ENCODE results near the gene CD14.
"Not testable (repeated sequence)": the region's sequence is repeated elsewhere in the genome, so short reads cannot be mapped to it uniquely, and the experiment has no call there.

CD14 gene

DNA sequence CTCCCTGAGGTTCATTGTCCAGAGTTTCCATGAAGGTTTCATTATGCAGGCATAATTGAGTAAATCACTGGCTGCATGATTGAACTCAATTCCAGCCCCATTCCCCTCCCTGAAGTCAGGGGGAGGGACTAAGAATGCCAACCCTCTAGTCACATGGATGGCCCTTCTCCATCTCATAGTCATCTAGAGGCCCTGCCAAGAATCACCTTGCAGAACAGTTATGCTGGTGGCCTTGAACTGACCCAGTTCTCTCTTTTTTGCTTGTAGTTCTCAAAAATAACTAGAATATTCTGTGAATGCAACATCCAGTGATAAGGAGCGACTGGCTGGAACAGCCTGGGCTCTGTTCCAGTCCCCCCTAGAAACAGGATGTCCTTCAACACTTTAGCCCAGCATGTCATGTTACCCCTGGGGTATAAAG, 36.6 kb downstream of the CD14 start:
- DNase-seq (ENCODE audit: low spot score), result no peak

DNA sequence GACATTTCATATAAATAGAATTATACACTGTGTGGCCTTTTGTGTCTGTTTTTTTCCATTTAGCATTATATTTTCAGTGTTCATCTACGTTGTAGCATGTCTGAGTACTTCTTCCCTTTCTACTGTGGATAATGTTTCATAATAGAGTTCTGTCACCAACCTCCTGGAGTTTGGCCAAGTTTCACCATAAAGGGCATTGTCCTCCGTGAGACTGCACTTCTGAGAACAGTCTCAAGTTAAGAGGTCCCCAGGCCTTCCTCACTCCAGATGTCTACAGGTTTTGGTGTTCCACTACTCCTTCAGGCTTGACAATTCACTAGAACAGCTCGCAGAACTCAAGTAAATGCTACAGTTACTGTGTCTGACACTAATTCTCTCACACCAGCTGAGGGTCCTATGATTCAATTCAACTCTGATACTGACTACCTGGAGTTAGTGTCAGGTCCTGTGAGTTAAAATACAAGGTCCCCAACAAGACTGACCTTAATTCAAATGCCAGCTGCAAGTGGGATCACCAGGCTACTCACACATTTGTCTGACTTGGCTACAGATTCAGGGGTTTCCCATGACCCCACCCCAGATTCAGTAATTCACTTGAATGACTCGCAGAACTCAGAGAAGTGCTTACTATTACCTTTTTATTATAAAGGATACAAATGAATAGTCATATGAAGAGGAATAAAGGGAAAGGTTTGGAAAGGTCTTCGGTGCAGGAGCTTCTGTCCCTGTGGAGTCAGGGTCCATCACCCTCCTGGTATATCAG, 37.3 kb downstream of the CD14 start:
- no peak for DNase-seq (ENCODE audit: low spot score)

DNA sequence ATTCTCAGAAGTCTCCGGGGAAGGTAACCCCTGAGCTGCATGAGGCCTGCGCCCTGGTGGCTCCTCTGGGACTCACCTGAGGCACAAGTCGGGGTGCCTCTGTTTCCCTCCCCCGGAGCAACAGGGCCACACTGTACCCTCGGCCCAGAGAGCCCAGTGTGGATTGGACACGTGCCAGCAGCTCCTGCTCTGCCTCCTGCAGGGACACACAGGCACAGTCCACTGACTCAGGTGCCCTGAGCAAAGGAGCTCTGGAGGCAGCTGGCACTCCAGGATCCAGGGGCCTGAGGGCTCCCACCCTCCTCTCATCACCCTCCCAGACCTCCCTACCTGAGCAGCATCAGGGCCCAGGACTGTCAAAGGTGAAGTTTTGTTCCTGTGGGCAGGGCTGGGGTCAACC, 38.8 kb downstream of the CD14 start:
- DNase-seq (ENCODE audit: low spot score), result no peak

DNA sequence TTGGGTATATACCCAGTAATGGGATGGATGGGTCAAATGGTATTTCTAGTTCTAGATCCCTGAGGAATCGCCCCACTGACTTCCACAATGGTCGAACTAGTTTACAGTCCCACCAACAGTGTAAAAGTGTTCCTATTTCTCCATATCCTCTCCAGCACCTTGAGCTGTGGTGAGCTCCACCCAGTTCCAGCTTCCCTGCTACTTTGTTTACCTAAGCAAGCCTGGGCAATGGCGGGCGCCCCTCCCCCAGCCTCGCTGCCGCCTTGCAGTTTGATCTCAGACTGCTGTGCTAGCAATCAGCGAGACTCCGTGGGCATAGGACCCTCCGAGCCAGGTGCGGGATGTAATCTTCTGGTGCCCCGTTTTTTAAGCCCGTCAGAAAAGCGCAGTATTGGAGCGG, 39.9 kb downstream of the CD14 start:
- DNase-seq (ENCODE audit: low spot score), result not testable (repeated sequence)

DNA sequence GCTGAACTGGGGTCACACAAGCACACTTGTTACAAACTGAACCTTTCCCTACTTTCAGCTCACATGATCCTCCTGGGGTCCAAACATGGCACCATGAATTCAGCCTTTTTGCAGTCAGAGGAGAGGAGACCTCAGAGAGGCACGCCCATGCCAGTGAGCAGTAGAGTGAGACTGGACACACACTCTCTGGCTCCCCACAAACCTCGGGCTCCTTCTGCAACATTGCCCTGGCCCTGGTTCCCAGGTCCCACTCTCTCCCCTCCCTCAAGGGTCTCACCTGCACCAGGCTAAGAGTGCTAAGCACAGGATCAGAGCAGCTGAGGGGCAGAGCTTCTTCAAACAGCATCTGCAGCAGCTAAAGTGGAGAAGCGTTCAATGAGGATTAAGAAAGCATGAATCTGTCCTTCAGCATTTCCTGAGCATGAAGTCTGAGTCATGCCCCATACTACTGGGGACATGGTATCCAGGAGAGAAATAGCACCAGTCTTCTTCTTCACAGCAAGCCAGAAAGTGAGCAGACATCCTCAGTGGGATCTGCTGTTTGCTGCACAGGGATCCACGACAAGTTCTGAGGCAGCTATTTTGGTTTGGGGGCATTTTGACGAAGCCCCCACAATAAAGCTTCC, 41.1 kb downstream of the CD14 start:
- no peak for DNase-seq (ENCODE audit: low spot score)

DNA sequence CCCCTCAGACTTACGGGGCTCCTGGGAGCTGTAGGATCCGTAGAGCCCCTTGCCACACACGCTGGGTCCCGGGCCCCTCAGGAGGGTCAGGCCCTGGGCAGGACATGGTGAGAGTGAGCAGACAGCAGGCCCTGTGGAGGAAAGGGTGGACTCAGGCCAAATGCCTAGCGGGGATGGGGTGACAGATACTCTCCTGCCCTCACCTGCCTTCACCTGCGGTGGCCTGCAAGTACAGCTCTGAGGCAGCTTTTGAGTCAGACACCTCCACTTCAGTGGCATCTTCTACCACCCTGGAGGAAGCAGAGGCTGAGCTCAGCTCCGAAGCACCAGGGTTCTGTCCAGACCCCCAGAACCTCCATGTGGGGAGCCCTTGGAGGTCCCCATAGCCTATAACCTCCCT, 42.1 kb downstream of the CD14 start:
- no peak for DNase-seq (ENCODE audit: low spot score)

DNA sequence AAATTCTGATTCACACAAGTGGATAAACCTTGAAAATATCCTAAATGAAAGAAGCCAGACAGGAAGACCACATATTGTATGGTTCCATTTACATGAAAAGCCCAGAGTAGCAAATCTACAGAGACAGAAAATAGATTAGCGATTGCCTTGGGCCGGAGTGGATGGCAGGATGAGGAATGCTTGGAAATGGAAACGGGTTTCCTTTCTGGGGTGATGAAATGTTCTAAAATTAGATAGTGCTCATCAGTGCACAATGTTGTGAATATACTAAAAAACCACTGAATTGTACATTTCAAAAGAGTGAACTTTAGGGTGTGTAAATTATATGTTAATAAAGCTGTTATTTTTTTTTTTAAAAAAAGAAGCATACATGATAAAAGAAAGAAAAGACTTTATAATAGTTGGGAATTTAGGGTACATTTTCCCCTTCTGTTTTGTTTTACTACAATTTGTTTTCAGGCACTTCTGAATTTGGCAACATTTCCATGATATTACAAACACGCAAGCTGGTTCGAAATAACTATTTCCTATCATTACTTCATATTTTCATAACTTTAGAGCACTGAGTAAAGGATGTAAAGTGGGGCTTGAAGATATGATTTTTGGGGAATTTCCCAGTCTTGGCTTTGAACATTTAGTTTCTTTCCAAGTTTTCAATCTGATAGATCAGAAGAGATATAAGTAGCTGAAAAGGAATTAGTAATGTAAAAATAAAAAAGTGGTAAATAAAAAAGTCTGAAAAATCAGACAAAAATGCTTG, 44.5 kb downstream of the CD14 start:
- DNase-seq (ENCODE audit: low spot score), result no peak

DNA sequence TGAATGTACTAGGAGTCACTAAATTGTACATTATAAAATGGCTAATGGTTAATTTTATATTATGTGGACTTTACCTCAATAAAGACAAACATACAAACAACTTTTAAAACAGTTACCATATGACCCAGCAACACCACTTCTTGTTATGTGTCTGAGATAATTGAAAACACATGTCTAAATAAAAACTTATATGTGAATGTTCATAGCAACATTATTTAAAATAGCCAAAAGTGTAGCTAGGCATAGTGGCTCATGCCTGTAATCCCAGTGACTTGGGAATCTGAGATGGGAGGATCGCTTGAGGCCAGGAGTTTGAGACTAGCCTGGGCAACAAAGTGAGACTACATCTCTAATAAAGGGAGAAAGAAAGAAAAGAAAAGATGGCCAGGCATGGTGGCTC, 45.5 kb downstream of the CD14 start:
- DNase-seq (ENCODE audit: low spot score), result no peak

Data from kidney capillary endothelial cell (primary cell).